Neural progenitor cell (in vitro differentiated cells): ENCODE data around the gene RBM19. TPM values are rescaled to one million over a fixed set of nuclear protein-coding genes. Genes with fewer than 3 reads are reported as not detected.

Experiments
- DNase-seq: peaks from one replicate; pipeline ENCODE4 v3.0.0-alpha.2; 2016; ENCODE audit warnings: low spot score
- H2AFZ ChIP-seq: fragments of 200-600 bp; sonication (generic); replicated peaks from 2 replicates; pipeline ENCODE4 v1.6.1; 2016; ENCODE audit warnings: antibody characterized with exemption
- H3F3A ChIP-seq: fragments of 200-600 bp; sonication (generic); 2 replicates; pipeline ENCODE4 v1.6.1; 2016; ENCODE audit warnings: antibody characterized with exemption, low read depth
- H3K27ac ChIP-seq: fragments of 200-600 bp; sonication (generic); 2 replicates; pipeline ENCODE4 v1.5.1; 2016; ENCODE audit warnings: mild to moderate bottlenecking
- H3K27me3 ChIP-seq: fragments of 200-600 bp; sonication (generic); 2 replicates; pipeline ENCODE4 v1.6.1; 2016; ENCODE audit warnings: mild to moderate bottlenecking, moderate library complexity
- H3K36me3 ChIP-seq: fragments of 200-600 bp; sonication (generic); 2 replicates; pipeline ENCODE4 v1.5.1; 2016
- H3K4me1 ChIP-seq: fragments of 200-600 bp; sonication (generic); 2 replicates; pipeline ENCODE4 v1.6.1; 2016; ENCODE audit warnings: mixed run types
- H3K4me2 ChIP-seq: fragments of 200-600 bp; sonication (generic); 2 replicates; pipeline ENCODE4 v1.6.1; 2016
- H3K4me3 ChIP-seq: fragments of 200-600 bp; sonication (generic); 2 replicates; pipeline ENCODE4 v1.5.1; 2016
- H3K79me2 ChIP-seq: fragments of 200-600 bp; sonication (generic); 2 replicates; pipeline ENCODE4 v1.6.1; 2016; ENCODE audit warnings: low read depth
- H3K9ac ChIP-seq: fragments of 200-600 bp; sonication (generic); 2 replicates; pipeline ENCODE4 v1.6.1; 2016
- H3K9me3 ChIP-seq: fragments of 200-600 bp; sonication (generic); 2 replicates; pipeline ENCODE4 v1.5.1; 2016; ENCODE audit warnings: low read depth
- H4K20me1 ChIP-seq: fragments of 200-600 bp; sonication (generic); 2 replicates; pipeline ENCODE4 v1.6.1; 2016; ENCODE audit warnings: low read depth
- H3K27ac Mint-ChIP-seq: 3 replicates; pipeline ENCODE4 v1.8.0; 2021; ENCODE audit warnings: mixed read lengths
- H3K27me3 Mint-ChIP-seq: 2 replicates; pipeline ENCODE4 v1.8.0; 2022; ENCODE audit warnings: low read depth, mild to moderate bottlenecking, inconsistent platforms, moderate library complexity, mixed read lengths; ENCODE audit not compliant: insufficient read depth
- H3K36me3 Mint-ChIP-seq: 3 replicates; pipeline ENCODE4 v1.8.0; 2021; ENCODE audit warnings: mixed read lengths
- H3K4me1 Mint-ChIP-seq: 3 replicates; pipeline ENCODE4 v1.8.0; 2021; ENCODE audit warnings: mixed read lengths
- H3K4me3 Mint-ChIP-seq: 3 replicates; pipeline ENCODE4 v1.8.0; 2021; ENCODE audit warnings: mild to moderate bottlenecking, moderate library complexity, mixed read lengths
- H3K9me3 Mint-ChIP-seq: 3 replicates; pipeline ENCODE4 v1.8.0; 2020; ENCODE audit warnings: mixed read lengths
- EZH2 ChIP-seq: fragments of 200-600 bp; sonication (generic); IDR thresholded peaks from 2 replicates; pipeline ENCODE4 v1.6.1; 2017; ENCODE audit warnings: antibody characterized with exemption, mild to moderate bottlenecking, moderate library complexity
- EZH2phosphoT487 ChIP-seq: fragments of 200-600 bp; sonication (generic); IDR thresholded peaks from 2 replicates; pipeline ENCODE4 v1.6.1; 2017; ENCODE audit warnings: antibody characterized with exemption
- total RNA-seq: library from RNA; depleted of rRNA; stranded (reverse); fragments of >200 nt; gene quantifications from 2 replicates; pipeline ENCODE4 v1.2.3, GENCODE V29; 2015; ENCODE audit warnings: low replicate concordance
- TF ChIP-seq, protein P1 (sequence below): fragments of 200-600 bp; sonication (generic); IDR thresholded peaks from 2 replicates; pipeline ENCODE4 v1.5.1; 2017; ENCODE audit warnings: antibody characterized with exemption, mild to moderate bottlenecking

Gene RBM19
- total RNA-seq, 1 donor from 2014 or later, result 23.5 TPM

DNA sequence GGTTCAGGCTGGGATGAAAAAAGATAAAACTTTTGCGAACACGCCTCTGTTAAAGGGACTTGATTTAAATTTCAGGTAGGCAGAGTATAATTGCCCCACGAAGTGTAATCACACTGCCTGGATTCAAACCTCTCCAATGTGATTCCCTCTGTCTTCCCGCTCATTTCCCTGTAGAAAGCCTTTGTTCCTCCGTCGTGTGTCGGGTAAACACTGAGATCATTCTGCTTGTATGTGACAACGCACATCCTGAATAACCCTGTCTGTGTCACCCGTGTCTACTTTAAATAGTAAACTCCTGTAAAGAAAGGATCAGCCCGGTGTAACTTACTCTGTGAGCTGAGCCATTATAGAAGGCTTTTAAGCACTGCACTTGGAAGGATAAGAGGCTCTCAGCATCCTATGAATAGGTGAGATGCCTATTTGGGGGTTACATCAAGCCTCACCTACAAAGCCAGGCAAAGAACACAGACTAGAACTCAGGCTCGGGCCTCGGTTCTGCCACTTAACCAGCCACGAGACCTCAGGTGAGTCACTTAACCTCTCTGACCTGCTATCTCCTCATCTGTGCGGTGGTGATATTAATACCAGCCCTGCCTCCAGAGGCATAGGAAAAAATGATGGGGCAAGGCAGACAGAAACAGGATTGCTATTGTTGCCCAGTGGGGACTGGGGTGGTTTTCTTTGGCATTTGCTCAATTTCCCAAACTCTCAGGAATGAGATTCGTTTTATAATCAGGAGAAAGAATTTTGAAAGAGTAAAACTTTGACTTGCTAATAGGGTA is 74.2 kb downstream of the RBM19 start:
- TF ChIP-seq EZH2 (no peak), EZH2phosphoT487 (no peak)
- TF ChIP-seq, protein P1, sequence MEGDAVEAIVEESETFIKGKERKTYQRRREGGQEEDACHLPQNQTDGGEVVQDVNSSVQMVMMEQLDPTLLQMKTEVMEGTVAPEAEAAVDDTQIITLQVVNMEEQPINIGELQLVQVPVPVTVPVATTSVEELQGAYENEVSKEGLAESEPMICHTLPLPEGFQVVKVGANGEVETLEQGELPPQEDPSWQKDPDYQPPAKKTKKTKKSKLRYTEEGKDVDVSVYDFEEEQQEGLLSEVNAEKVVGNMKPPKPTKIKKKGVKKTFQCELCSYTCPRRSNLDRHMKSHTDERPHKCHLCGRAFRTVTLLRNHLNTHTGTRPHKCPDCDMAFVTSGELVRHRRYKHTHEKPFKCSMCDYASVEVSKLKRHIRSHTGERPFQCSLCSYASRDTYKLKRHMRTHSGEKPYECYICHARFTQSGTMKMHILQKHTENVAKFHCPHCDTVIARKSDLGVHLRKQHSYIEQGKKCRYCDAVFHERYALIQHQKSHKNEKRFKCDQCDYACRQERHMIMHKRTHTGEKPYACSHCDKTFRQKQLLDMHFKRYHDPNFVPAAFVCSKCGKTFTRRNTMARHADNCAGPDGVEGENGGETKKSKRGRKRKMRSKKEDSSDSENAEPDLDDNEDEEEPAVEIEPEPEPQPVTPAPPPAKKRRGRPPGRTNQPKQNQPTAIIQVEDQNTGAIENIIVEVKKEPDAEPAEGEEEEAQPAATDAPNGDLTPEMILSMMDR, result no peak

DNA sequence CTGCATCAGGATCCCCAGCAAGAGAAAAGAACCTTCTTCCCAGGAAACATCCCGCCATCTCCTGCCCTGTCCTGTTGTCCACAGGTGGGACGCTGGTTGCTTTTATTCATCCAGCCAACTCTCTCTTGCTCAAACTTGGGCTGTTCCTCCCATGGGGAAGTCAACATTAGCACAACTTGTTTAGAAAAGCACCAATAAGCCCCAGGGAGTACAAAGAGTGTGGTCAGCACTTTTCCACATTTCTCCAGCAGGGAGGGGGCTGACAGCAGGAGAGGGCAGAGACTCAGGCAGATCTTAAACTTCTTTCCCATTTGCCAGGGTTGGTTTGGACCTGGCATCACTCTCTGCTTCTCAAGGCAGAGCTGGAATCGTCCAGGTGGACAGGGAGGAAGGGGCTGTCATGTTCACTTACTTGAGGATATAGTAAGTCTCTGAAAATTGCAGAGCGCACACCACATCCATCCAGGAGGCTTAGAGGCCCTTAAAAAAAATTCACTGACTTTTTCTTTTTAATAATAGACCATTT is 74.9 kb downstream of the RBM19 start:
- H3K27me3 Mint-ChIP-seq, result peaks cover 8% of the 10 kb centered on the region
- H3K9me3 ChIP-seq, result no peaks in the 10 kb centered on the region
- H3K36me3 Mint-ChIP-seq, result no peaks in the 10 kb centered on the region
- no peak overlapping the region for H3K27ac Mint-ChIP-seq
- peaks cover 29% of the 10 kb centered on the region for H3K4me1 Mint-ChIP-seq
- H4K20me1 ChIP-seq, result no peaks in the 10 kb centered on the region
- H3K4me1 ChIP-seq, result peaks cover 37% of the 10 kb centered on the region
- H3K36me3 ChIP-seq, result no peaks in the 10 kb centered on the region
- H3K79me2 ChIP-seq, result no peaks in the 10 kb centered on the region
- H3K4me3 Mint-ChIP-seq, result no peak overlapping the region
- H3K9me3 Mint-ChIP-seq, result no peaks in the 10 kb centered on the region
- no peaks in the 10 kb centered on the region for H3K27me3 ChIP-seq
- DNase-seq, result no peak
- no peak overlapping the region for H2AFZ ChIP-seq
- H3K9ac ChIP-seq, result no peak overlapping the region
- no peak for TF ChIP-seq EZH2phosphoT487
- no peak for TF ChIP-seq EZH2
- peaks cover 25% of the 10 kb centered on the region for H3F3A ChIP-seq
- H3K27ac ChIP-seq, result no peak overlapping the region
- H3K4me3 ChIP-seq, result no peak overlapping the region
- no peak overlapping the region for H3K4me2 ChIP-seq

More for the DNA sequence above, 74.2 kb downstream of the RBM19 start:
- H3F3A ChIP-seq, result peaks cover 32% of the 10 kb centered on the region
- H3K4me1 ChIP-seq, result peaks cover 41% of the 10 kb centered on the region
- no peaks in the 10 kb centered on the region for H3K27me3 ChIP-seq
- Mint-ChIP-seq H3K27ac (peak overlapping the region; percentile 10), H3K4me1 (peaks cover 26% of the 10 kb centered on the region), H3K27me3 (peaks cover 6% of the 10 kb centered on the region), H3K9me3 (no peaks in the 10 kb centered on the region), H3K36me3 (no peaks in the 10 kb centered on the region), H3K4me3 (no peak overlapping the region)
- no peak overlapping the region for H2AFZ ChIP-seq
- no peak for DNase-seq
- H3K36me3 ChIP-seq, result no peaks in the 10 kb centered on the region
- no peak overlapping the region for H3K27ac ChIP-seq
- H3K4me2 ChIP-seq, result no peak overlapping the region
- H4K20me1 ChIP-seq, result no peaks in the 10 kb centered on the region
- no peaks in the 10 kb centered on the region for H3K9me3 ChIP-seq
- no peak overlapping the region for H3K9ac ChIP-seq
- no peak overlapping the region for H3K4me3 ChIP-seq
- no peaks in the 10 kb centered on the region for H3K79me2 ChIP-seq

DNA sequence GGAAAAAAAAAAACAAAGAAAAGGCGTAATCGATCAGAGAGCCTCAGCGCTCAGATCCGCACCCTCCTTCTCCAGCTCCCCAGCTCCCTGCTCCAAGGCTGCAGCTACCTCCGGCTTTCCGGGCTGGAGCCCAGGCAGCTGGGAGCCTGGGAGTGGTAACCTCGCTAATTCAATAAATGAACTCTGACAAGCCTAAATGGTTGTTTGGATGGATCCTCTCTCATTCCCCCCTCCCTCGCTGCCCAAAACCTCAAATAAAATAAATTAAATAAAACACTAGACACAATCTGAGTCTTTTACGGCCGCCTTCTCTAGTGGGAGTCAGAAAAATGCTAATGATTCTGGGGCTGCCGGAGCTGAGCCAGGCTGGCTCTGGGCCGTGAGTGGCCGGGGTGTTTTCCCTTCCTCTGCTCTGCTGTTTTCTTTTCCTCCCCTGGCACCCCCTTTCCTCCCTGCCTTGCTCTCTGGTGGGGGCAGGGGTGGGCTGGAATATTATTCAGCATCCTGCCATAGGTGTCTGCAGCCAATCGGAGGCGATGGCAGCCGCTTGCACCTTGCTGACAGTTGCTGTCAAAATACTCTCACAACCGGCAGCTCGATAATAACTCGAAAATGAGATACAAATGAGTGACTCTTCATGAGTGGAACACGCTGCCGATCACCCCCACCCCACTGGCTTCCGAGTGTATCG is 76.1 kb downstream of the RBM19 start:
- H3K4me1 ChIP-seq, result peaks cover 33% of the 10 kb centered on the region
- H3F3A ChIP-seq, result peaks cover 21% of the 10 kb centered on the region
- peaks cover 4% of the 10 kb centered on the region for H3K9me3 Mint-ChIP-seq
- H3K27me3 ChIP-seq, result no peaks in the 10 kb centered on the region
- no peak for DNase-seq
- H3K4me3 ChIP-seq, result no peak overlapping the region
- no peaks in the 10 kb centered on the region for H3K9me3 ChIP-seq
- peaks cover 4% of the 10 kb centered on the region for H3K36me3 Mint-ChIP-seq
- no peaks in the 10 kb centered on the region for H4K20me1 ChIP-seq
- no peaks in the 10 kb centered on the region for H3K79me2 ChIP-seq
- peak overlapping the region; percentile 97 for H3K27ac Mint-ChIP-seq
- no peak for TF ChIP-seq EZH2
- no peak overlapping the region for H3K27ac ChIP-seq
- peaks cover 25% of the 10 kb centered on the region for H3K4me1 Mint-ChIP-seq
- H3K27me3 Mint-ChIP-seq, result peaks cover 6% of the 10 kb centered on the region
- H3K36me3 ChIP-seq, result no peaks in the 10 kb centered on the region
- H3K4me3 Mint-ChIP-seq, result no peak overlapping the region
- no peak overlapping the region for H3K4me2 ChIP-seq
- no peak overlapping the region for H2AFZ ChIP-seq
- H3K9ac ChIP-seq, result no peak overlapping the region

DNA sequence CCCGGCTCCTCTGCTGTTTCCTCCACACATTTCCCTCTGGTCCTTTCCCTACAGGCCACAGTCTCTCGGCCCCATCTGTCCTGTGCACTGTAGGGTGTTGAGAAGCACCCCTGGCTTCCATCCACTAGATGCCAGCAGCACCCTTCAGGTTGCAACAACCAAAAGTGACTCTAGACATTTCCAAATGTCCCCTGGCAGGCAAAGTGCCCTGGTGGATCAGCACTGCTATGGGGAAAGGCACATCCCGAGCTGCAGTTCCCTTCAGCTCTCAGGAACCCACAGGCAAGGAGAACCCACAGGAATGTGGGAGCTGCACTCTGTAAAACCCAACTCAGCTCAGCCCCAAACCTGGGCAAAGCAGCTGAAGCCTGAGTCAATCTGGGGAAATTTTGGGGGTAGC is 77.0 kb downstream of the RBM19 start:
- peaks cover 21% of the 10 kb centered on the region for H3F3A ChIP-seq
- Mint-ChIP-seq H3K27ac (no peak overlapping the region), H3K36me3 (peaks cover 9% of the 10 kb centered on the region), H3K4me3 (no peak overlapping the region), H3K9me3 (peaks cover 13% of the 10 kb centered on the region), H3K27me3 (peaks cover 6% of the 10 kb centered on the region), H3K4me1 (peaks cover 25% of the 10 kb centered on the region)
- H3K4me3 ChIP-seq, result no peak overlapping the region
- TF ChIP-seq EZH2 (no peak), EZH2phosphoT487 (no peak)
- TF ChIP-seq, protein P1, result peak; percentile 25
- DNase-seq, result no peak
- no peak overlapping the region for H2AFZ ChIP-seq
- no peak overlapping the region for H3K9ac ChIP-seq
- no peaks in the 10 kb centered on the region for H3K36me3 ChIP-seq
- H3K79me2 ChIP-seq, result no peaks in the 10 kb centered on the region
- H3K9me3 ChIP-seq, result no peaks in the 10 kb centered on the region
- H3K27me3 ChIP-seq, result no peaks in the 10 kb centered on the region
- peaks cover 33% of the 10 kb centered on the region for H3K4me1 ChIP-seq
- no peak overlapping the region for H3K4me2 ChIP-seq
- no peaks in the 10 kb centered on the region for H4K20me1 ChIP-seq
- no peak overlapping the region for H3K27ac ChIP-seq
